CD4-positive, alpha-beta T cell treated with Interleukin-1 beta for 1 hour (primary cell): ENCODE data around the gene SCAF1.
A peak's percentile ranks its signal among the peaks of the same experiment; 100 is the strongest.

Source experiments
- DNase-seq, 2 donors: peaks; one replicate each; pipeline ENCODE4 v3.0.0-alpha.2; 2020 to 2022

SCAF1 gene

GRCh38 chr19:49651029-49651819, 9.2 kb downstream of the SCAF1 start:
- no peak for DNase-seq

- DNase-seq: no peak
These were observed 10.0 kb downstream of the SCAF1 start for GRCh38 chr19:49651820-49652550.

GRCh38 chr19:49652551-49653465, 10.8 kb downstream of the SCAF1 start:
- no peak for DNase-seq

- no peak for DNase-seq
These were observed 11.4 kb downstream of the SCAF1 start for GRCh38 chr19:49653466-49653806.

- no peak for DNase-seq
These were observed 12.6 kb downstream of the SCAF1 start for GRCh38 chr19:49654581-49654980.

- no peak for DNase-seq
These were observed 13.8 kb downstream of the SCAF1 start for GRCh38 chr19:49655570-49656455.

GRCh38 chr19:49656456-49657109, 14.6 kb downstream of the SCAF1 start:
- no peak for DNase-seq

GRCh38 chr19:49657493-49658138, 15.6 kb downstream of the SCAF1 start:
- no peak for DNase-seq

- DNase-seq: no peak
These were observed 16.1 kb downstream of the SCAF1 start for GRCh38 chr19:49658139-49658517.

GRCh38 chr19:49658566-49659442, 16.8 kb downstream of the SCAF1 start:
- no peak for DNase-seq

- no peak for DNase-seq
These were observed 18.4 kb downstream of the SCAF1 start for GRCh38 chr19:49660338-49660961.

- DNase-seq: no peak
These were observed 20.0 kb downstream of the SCAF1 start for GRCh38 chr19:49662011-49662410.

GRCh38 chr19:49663224-49663623, 21.2 kb downstream of the SCAF1 start:
- no peak for DNase-seq

GRCh38 chr19:49664171-49665035, 22.4 kb downstream of the SCAF1 start:
- DNase-seq: peak; percentile 83 to 90

- no peak for DNase-seq
These were observed 23.0 kb downstream of the SCAF1 start for GRCh38 chr19:49665036-49665350.

GRCh38 chr19:49665351-49666119, 23.5 kb downstream of the SCAF1 start, which contains the start of the genes BCL2L12 and IRF3:
Gene BCL2L12, plus strand, starts transcription at chr19:49665933. Its CDS starts 760 bp downstream, at chr19:49666693.
Gene IRF3, minus strand, starts transcription at chr19:49665857. Its CDS starts 1,019 bp downstream, at chr19:49664838.
- DNase-seq: peak; percentile 98 to 99

- DNase-seq: no peak
These were observed 24.1 kb downstream of the SCAF1 start for GRCh38 chr19:49666120-49666444.

GRCh38 chr19:49667473-49667872, 25.5 kb downstream of the SCAF1 start:
- no peak for DNase-seq
